HG02885 (cell line): ENCODE measurements around the gene CDH12.
"Not testable (repeated sequence)": the region's sequence is repeated elsewhere in the genome, so short reads cannot be mapped to it uniquely, and the experiment has no call there.

Source experiments
- ATAC-seq: cut with Tn5 transposase; IDR thresholded peaks from one replicate; pipeline ENCODE4 v1.9.1; 2021; ENCODE audit warnings: mild to moderate bottlenecking; ENCODE audit not compliant: unreplicated experiment, poor library complexity

CDH12 gene

GRCh38 chr5:22776285-22776684 is 76.9 kb downstream of the CDH12 start:
- no peak for ATAC-seq

GRCh38 chr5:22774214-22774613 is 78.9 kb downstream of the CDH12 start:
- ATAC-seq, result not testable (repeated sequence)

- no peak for ATAC-seq
Observed at GRCh38 chr5:22764736-22765135, 88.4 kb downstream of the CDH12 start.

DNA sequence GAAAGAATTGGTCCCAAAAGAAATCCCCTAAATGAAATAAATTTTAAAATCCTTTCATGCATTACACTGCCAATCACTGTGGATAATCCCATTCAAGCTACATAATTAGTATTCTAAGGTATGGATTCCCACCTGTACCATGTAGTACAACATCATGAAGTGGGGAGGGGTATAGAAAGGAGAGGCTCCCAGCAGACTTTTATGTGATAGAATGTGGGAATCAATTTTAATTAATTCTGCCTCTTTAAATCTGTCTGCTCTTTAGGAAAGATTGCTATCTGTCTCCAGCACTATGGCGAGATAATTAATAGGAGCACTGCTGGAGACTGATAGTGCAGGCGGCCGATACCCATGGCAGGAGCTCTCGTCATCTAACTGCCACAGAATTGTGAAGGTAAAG is 95.4 kb downstream of the CDH12 start:
- no peak for ATAC-seq

DNA sequence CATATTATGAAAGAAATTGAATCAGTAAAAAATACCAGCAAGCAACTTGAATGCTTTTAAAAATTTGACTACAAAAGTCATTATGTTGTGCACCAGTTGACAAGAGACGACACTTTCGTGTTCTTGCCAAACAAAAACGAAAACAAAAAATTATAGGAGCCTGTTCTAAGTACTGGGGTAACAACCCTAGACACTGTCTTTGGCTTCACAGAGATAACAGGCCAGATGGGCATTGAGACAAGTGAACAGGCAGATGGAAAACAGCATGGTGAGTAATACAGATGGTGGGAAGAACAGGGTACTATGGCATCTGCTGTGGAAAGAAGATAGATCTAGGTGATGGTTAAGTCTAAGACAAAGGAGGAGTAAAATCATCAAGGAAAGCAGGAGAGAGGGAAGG is 99.0 kb downstream of the CDH12 start:
- ATAC-seq, result no peak

GRCh38 chr5:22751536-22751935 is 101.6 kb downstream of the CDH12 start:
- no peak for ATAC-seq

DNA sequence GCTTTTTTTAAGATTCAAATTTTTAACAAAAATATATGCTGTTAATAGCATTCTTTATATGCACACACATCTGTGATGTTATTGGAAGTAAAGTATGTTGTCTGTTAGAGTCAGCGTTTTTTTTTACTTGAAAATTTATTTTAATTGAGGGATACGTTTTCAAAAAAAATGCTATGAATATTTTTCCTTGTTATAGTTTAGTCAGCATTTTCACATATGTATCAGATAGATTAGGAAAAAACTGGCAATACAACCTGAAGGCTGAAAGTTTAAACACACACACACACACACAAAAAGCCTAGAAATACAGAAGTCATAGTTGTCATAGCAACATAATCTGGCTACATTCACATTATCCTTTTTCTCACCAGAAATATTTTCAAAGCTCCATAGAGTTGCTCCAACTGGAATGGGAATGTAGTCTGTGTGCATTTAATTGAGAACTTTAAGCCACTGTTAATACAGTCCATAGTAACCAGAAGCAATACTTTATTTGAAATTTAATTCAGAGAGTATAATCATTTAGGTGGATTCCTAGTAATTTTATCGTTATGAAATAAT is 116.6 kb downstream of the CDH12 start:
- ATAC-seq, result no peak

- no peak for ATAC-seq
Observed at GRCh38 chr5:22734907-22735306, 118.2 kb downstream of the CDH12 start.

DNA sequence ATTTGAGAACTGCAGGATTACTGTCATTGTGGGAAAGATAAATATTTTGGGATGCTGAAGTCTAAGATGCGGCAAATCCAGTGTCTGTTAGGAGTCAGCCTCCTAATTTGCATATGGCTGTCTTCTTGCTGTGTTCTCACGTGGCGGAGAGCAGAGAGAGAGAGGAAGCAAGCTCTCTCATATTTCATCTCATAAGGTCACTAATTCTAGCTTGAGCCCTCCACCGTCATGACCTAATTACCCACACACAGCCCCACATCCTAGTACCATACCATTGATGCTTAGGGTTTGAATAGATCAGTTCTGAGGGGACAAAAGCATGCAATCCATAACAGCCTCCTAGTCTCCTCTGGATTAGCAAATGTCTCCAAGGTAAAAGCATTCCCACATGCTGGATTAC is 124.5 kb downstream of the CDH12 start:
- no peak for ATAC-seq

DNA sequence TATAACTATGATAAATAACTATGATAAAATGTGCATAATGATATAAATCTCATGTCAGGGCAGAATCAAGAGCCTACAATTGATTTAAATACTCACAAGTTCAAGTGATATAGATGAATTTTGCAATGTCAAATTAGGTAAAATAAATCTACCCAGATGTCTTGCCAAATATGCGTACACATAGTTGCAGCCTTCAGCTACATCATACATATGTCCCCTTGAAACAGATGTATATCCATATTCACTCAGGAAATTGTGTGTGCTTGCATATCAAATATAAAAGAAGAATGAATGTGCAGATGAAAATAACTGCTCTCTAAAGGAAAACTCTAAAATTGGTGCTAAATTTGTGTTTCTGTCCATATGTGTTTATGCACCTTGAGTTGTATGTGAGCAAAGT is 130.7 kb downstream of the CDH12 start:
- no peak for ATAC-seq

GRCh38 chr5:22722056-22722455 is 131.1 kb downstream of the CDH12 start:
- no peak for ATAC-seq

DNA sequence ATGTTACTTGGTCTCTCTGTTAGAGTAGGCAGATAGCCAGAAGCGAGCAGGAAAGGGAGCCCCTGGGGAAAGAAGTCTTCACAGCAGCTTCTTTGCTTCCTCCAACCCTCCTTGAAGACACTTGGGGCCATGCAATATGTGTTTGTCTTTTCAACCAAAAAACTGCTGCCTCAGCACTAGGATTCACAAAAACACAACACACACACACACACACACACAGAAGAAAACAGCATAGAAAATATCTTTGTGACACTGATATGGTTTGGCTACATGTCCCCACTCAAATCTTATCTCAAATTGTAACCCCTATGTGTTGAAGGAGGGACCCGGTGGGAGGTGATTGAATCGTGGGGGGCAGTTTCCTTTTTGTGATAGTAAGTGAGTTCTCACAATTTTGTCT is 133.3 kb downstream of the CDH12 start:
- ATAC-seq, result no peak

GRCh38 chr5:22710660-22711059 is 142.5 kb downstream of the CDH12 start:
- no peak for ATAC-seq

DNA sequence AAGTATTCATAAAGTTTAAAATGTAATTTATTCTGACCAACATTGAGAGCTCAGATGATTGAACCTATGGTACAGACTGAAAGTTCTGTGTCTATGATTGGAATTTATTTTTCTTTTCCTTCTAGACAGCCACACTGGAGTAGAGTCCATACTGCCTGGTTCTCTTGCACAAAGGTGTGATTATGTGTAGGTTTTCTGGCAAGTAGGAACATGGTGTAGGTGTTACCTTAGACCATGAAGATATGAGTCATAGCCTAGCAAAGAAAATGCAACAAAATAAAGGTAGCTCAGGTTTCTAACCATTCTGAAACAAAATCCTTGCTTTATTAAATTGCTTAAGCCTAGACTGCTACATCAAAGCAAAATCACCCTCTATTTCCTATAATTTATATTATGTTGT is 143.4 kb downstream of the CDH12 start:
- ATAC-seq, result no peak

DNA sequence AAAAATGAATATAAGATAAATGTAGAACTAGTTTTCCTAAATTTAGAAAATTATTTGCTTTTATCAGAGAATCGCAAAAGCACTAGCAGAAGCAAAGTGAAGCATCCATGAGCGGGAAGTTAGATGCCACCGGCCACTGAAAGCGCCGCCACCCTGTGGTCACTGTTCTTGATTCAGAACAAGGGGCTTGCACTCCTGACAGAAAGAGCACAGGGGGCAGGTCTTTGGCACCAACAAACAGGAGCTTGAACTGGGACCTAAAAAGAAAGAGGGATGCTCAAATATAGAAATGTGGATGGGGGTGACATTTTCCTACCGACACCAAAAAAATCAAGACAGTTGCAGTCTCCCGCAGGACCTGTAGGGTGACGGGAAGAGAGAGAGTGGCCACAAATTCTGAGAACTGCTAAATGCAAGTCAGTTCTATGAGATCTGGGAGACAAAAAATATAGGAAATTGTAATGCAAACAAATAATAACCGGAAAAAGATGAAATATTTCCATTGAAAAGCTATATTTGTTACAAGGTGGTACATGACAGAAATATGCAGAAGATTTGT is 144.3 kb downstream of the CDH12 start:
- no peak for ATAC-seq

DNA sequence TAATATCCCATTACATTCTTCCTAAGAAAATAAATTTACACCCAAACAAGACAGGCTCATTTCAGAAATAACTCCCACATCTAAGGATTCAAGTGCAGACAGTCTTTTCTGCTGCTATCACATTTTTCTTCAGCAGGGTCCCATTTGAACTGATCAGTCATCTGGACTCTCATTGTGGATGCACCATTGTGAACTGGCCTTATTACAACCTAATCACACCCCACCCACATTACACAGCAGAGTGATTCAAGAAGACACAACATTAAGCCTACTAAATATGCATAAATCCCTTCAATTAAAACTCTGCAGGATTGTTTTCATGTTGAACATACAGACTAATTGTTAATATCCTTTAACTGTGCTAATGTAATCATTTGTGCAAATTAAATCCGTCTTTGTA is 146.2 kb downstream of the CDH12 start:
- ATAC-seq, result no peak

DNA sequence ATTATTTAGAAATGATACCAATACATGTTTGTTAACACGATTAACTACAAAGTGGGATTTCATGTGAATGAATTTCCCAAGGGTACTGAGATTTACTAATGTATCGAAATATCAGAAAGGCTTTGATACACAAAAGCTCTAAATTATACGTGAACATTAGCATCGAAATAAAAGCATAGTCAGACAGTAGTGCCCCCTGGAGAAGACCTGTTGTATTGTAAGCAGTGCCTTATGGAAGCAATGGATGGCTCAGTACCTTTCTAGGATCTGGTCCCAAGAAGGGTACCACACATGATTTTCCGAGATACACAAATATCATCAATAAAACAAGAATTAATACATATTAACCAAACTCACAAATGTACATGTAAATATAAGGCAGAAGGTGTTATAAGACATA is 153.8 kb downstream of the CDH12 start:
- ATAC-seq, result no peak

DNA sequence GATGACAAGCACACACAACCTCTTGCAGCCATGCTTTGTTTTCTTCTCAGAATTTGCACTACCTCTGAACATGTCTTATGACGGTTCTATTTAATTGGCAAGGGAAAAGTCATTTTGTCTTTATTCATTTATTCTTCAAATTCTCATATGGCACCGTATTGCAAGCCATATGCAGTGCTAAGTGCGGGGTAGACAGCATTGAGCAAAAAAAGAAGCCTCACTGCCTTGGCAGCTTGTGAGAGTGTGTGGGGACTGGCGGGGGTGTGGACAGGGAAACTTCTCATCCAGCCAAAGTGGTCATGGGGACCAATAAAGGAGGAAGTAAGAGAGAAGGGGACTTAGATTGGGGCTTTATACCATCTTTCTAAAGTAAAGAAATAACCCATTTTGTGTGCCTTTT is 160.0 kb downstream of the CDH12 start:
- ATAC-seq, result no peak

DNA sequence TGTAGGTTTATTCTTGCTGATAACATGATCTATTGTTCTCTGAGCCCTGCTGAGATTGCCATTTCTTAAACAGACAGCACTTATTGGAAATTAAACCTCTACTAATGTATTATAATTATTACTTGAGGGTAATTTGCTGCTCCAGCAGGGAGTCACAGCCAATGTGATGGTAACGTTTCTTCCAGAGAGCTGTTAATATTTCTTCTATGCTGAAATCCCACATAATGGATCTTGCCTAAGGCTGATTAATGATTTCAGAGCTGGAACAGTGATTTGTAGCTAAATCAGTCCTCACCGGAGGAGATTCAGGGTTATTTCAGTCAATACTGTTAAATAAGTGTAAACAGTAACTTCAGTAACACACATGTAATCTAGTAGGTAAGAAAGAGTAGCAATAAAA is 170.1 kb downstream of the CDH12 start:
- ATAC-seq, result no peak

- no peak for ATAC-seq
Observed at GRCh38 chr5:22678886-22679285, 174.3 kb downstream of the CDH12 start.

DNA sequence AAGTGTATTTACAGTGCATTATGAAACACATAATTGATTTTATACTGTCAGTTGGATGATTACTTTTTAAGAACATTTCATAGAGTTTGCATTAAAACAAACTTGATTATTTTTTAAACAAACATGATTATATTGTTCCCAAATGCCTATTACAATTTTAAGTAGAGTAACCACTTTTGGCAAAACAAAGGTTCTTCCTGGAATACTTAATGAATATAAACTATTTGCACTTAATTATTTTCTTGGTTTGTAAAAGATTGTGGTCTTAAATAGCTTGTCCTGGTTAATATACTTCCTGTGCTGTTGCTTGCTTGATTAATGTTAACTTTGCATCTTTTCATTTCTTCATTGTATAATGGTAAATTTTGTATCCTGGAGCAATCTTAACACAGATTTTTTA is 180.0 kb downstream of the CDH12 start:
- no peak for ATAC-seq

GRCh38 chr5:22669345-22669744 is 183.8 kb downstream of the CDH12 start:
- no peak for ATAC-seq

DNA sequence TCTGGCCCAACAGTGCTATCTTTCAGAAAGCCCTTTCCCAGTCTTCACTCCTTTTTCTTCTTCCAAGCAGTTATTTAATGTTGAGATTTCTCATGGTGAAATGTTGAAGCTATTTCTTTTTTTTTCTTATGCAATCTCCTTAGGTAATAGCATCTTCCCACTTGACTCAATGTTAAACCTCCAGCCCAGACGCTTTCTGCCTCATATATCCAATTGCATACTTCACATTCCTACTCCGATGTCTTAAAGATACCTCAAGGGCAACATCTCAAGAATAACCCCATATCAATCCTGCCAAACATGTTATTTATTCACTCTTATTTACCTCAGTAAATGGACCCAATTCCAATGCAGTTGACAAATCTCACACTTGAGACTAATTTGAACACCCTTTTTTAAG is 187.3 kb downstream of the CDH12 start:
- ATAC-seq, result no peak
